NCI-H187 treated with DMSO at 0.1 percent for 48 hours (cell line): ENCODE results near the gene PDXP.

Experiments used
- DNase-seq: peaks from one replicate; lab custom pipeline; 2025; lab: John Stamatoyannopoulos, UW

PDXP gene

GRCh38 chr22:37697538-37697835 lies 39.0 kb downstream of the PDXP start:
- no peak for DNase-seq

- DNase-seq = no peak
These were observed 42.7 kb downstream of the PDXP start for GRCh38 chr22:37701141-37701786.

- DNase-seq = no peak
These were observed 45.4 kb downstream of the PDXP start for GRCh38 chr22:37703906-37704305.

GRCh38 chr22:37704645-37705044 lies 46.1 kb downstream of the PDXP start:
- no peak for DNase-seq

GRCh38 chr22:37705205-37705604 lies 46.7 kb downstream of the PDXP start:
- no peak for DNase-seq

GRCh38 chr22:37708580-37709444 lies 50.3 kb downstream of the PDXP start:
- no peak for DNase-seq

GRCh38 chr22:37709445-37709765 lies 50.9 kb downstream of the PDXP start:
- no peak for DNase-seq

- DNase-seq = no peak
These were observed 52.2 kb downstream of the PDXP start for GRCh38 chr22:37710675-37711074.

- DNase-seq = no peak
These were observed 53.0 kb downstream of the PDXP start for GRCh38 chr22:37711490-37711889.

GRCh38 chr22:37713761-37714160 lies 55.2 kb downstream of the PDXP start:
- no peak for DNase-seq

GRCh38 chr22:37714634-37715033 lies 56.1 kb downstream of the PDXP start:
- no peak for DNase-seq

- no peak for DNase-seq
These were observed 57.2 kb downstream of the PDXP start for GRCh38 chr22:37715760-37716159.
